ENCODE measurements around the gene NOS1AP.

Gene NOS1AP

DNA sequence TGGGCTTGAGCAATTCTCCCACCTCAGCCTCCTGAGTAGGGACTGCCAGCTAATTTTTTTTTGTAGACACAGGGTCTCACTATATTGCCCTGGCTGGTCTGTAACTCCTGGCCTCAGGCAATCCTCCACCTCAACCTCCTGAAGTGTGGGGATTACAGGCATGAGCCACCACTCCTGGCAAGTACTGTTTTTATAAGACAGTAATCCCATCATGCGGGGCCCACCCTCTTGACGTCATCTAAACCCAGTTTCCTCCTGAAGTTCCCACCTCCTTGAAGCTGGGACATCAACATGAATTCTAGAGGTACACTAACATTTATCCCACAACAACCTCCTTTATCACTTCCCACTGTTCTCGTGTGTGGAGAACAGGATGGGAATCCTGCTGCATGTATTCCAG is 202.5 kb downstream of the NOS1AP start:
- H3K27ac ChIP-seq = no peak overlapping the region
- H4K20me1 ChIP-seq = no peaks in the 10 kb centered on the region
- H3K4me2 ChIP-seq = no peak overlapping the region
- no peaks in the 10 kb centered on the region for H3K4me1 ChIP-seq
- no peak for TF ChIP-seq Cebpa-rat (IDR thresholded peaks at IDR 0.05)
- no peaks in the 10 kb centered on the region for H3K36me3 ChIP-seq
- no peak overlapping the region for H3K9ac ChIP-seq
- no peaks in the 10 kb centered on the region for H3K27me3 ChIP-seq
- H3K9me3 ChIP-seq = no peaks in the 10 kb centered on the region
- no peak overlapping the region for H3K4me3 ChIP-seq

DNA sequence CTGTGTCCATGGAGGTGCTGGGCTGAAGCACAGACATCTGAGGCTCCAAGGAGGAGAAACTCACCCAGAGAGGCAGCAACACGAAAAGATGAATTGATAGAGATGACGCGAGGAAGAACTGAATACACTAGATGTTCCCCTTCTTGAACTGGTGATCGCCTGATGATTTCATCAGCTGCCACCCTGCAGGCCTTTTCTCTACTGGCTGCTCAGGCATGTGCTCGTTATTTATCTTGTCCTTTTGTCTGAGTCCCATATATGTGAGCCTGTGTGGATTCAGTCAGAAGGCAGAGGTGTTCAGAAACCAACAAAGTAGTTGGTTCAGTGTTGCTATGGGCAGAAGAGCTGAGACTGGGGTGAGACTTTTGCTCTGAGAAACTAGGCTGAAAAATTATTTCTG is 202.9 kb downstream of the NOS1AP start:
- no peak overlapping the region for H3K27ac ChIP-seq
- no peak overlapping the region for H3K9ac ChIP-seq
- no peak overlapping the region for H3K4me2 ChIP-seq
- TF ChIP-seq Cebpa-rat (IDR thresholded peaks at IDR 0.05) = no peak
- H3K4me3 ChIP-seq = no peak overlapping the region
- H3K27me3 ChIP-seq = no peaks in the 10 kb centered on the region
- no peaks in the 10 kb centered on the region for H3K9me3 ChIP-seq
- no peaks in the 10 kb centered on the region for H4K20me1 ChIP-seq
- no peaks in the 10 kb centered on the region for H3K4me1 ChIP-seq
- H3K36me3 ChIP-seq = no peaks in the 10 kb centered on the region

DNA sequence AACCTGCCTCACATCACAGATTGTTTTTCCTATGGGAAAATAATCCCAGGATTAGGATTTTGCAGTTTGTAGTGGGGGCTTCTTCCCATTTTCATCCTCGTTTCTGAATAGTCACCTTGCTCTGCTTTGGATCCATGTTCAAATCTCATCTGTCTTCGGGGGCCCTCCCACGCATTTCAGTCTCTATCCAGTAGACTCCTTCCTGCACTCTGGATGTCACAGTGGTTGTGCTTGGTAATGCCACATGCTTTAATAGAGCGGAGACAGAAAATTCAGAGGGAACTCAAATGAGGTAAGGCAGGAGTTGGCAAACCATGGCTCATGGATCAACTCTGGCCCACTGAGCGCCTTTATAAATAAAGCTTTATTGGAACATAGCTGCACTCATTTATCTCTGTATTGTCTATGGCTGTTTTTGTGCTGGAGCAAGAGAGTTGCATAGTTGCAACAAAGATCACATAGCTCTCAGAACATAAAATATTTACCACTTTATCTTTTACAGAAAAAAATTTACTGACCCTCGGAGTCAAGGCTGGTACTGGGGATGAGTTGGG is 206.2 kb downstream of the NOS1AP start:
- H3K4me2 ChIP-seq = no peak overlapping the region
- H4K20me1 ChIP-seq = no peaks in the 10 kb centered on the region
- no peaks in the 10 kb centered on the region for H3K36me3 ChIP-seq
- no peaks in the 10 kb centered on the region for H3K4me1 ChIP-seq
- no peak overlapping the region for H3K27ac ChIP-seq
- H3K9me3 ChIP-seq = no peaks in the 10 kb centered on the region
- no peak overlapping the region for H3K9ac ChIP-seq
- TF ChIP-seq Cebpa-rat (IDR thresholded peaks at IDR 0.05) = no peak
- H3K4me3 ChIP-seq = no peak overlapping the region
- no peaks in the 10 kb centered on the region for H3K27me3 ChIP-seq

DNA sequence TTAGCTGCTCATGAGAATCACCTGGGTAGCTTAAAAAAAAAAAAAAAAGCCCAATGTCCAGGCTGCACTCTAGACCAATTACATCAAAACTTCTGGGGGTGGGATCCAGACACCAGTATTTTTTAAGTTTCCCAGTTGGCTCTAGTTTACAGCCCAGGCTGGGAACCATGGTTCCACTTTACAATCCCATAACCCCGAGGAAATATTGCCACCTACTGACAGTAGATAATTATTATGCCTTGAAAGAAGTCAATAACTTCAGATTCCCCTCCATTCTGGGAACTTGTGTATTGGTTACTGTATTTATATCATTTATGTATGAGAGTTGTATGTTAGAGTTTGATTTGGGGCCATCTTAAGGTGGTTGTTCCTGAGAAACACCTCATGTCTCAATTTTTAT is 207.0 kb downstream of the NOS1AP start:
- TF ChIP-seq Cebpa-rat (IDR thresholded peaks at IDR 0.05) = no peak
- Histone ChIP-seq H3K4me3 (no peak overlapping the region), H3K27me3 (no peaks in the 10 kb centered on the region), H3K4me2 (no peak overlapping the region), H3K4me1 (no peaks in the 10 kb centered on the region), H3K27ac (no peak overlapping the region), H3K9ac (no peak overlapping the region), H3K9me3 (no peaks in the 10 kb centered on the region), H3K36me3 (no peaks in the 10 kb centered on the region), H4K20me1 (no peaks in the 10 kb centered on the region)

DNA sequence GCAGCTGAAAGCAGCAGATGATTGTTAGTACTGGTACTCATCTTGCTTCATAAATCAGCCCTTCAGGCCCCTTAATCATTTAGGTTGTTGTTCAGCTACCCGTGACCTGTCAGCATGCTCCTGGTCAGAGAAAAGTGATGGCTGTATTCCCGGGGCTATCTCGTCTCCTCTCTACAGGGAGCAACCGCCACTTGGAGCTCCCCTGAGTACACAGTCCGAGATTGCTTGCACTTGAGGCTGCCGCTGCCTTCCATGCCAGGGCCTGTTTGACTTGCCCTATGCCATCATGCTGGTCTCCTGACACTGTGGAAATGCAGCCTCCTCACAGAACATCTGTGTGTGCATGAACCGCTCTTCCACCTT is 209.6 kb downstream of the NOS1AP start:
- no peaks in the 10 kb centered on the region for H3K4me1 ChIP-seq
- no peaks in the 10 kb centered on the region for H4K20me1 ChIP-seq
- no peak overlapping the region for H3K4me3 ChIP-seq
- no peak overlapping the region for H3K9ac ChIP-seq
- no peak for TF ChIP-seq Cebpa-rat (IDR thresholded peaks at IDR 0.05)
- no peaks in the 10 kb centered on the region for H3K27me3 ChIP-seq
- no peak overlapping the region for H3K4me2 ChIP-seq
- no peak overlapping the region for H3K27ac ChIP-seq
- H3K36me3 ChIP-seq = no peaks in the 10 kb centered on the region
- H3K9me3 ChIP-seq = no peaks in the 10 kb centered on the region

DNA sequence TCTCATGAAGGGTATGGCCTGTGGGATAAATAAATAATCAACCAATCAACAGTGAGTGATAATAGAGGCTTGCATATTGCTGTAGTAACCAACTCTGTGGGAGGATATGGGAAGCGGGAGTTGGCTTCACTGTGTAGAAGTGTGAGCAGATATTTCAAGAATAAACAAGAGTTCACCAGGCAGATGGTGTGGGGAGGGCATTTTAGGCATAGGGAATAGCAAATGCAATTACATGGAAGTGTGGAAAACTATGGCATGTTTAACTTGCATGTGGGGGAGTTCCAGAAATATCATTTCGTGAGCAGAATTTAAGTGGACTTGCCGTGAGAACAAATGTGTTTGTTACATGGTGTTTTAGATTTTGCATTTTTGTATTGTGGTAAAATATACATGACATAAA is 211.9 kb downstream of the NOS1AP start:
- Histone ChIP-seq H3K9me3 (no peaks in the 10 kb centered on the region), H3K4me2 (no peak overlapping the region), H3K4me3 (no peak overlapping the region), H3K4me1 (no peaks in the 10 kb centered on the region), H3K36me3 (no peaks in the 10 kb centered on the region), H3K27me3 (no peaks in the 10 kb centered on the region), H4K20me1 (no peaks in the 10 kb centered on the region), H3K9ac (no peak overlapping the region), H3K27ac (no peak overlapping the region)
- TF ChIP-seq Cebpa-rat (IDR thresholded peaks at IDR 0.05) = no peak

DNA sequence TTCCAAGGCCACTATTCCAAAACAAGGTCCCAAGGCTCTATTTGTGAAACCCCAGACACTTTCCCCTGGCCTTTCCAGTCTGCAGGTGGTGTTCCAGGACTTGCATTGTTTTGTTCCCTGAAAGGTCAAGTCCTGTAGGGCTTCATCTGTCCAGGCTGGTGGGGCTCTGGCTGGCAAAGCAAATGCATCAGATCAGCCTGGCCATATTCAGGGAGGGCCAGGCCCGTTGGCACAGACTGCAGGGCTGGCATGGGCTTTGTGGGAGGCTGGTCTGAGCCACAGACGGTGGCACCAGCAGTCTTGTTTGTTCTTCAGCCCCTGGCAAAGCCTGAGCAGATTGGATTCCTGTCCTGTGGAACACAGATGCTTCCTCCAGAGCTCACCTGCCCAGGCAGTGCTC is 214.2 kb downstream of the NOS1AP start:
- no peak overlapping the region for H3K4me2 ChIP-seq

DNA sequence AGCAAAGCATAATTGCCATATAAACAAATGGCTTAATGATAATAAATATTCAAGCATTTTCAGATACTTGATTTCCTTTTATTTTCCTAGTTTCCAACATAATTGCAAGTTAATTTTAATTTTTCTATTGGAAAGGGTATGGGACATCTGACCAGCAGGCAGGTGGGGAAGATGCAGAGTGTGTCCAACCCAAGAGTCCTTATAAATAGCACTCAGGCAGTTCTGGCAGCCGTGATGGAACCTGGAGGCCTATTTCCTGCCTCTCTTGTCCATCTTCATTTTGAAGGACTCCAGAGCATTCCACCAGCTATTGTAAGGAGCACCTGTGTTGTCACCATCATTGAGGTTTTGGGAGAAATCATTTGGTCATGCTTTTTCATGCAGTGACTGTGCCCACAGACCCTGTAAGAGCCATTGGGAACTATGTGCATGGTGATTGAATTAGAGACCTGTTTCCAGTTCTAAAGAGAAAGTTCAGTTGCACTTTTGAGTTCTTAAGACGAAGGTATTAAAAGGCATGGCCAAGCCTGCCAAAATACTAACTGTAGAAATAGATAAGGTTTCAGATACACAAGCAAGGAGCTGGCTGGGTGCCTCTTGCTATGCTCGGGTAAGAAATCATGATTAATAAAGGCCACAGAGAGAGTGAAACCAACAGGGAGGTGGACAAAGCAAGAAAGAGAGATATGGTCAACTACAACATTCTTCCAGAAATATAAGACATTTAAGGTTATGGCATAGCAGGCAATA is 214.9 kb downstream of the NOS1AP start:
- TF ChIP-seq Cebpa-rat (IDR thresholded peaks at IDR 0.05) = no peak
- no peak overlapping the region for H3K4me2 ChIP-seq
- H3K4me1 ChIP-seq = no peaks in the 10 kb centered on the region
- H3K9ac ChIP-seq = no peak overlapping the region
- H3K4me3 ChIP-seq = no peak overlapping the region
- no peak overlapping the region for H3K27ac ChIP-seq
- H3K36me3 ChIP-seq = no peaks in the 10 kb centered on the region
- H4K20me1 ChIP-seq = no peaks in the 10 kb centered on the region
- H3K27me3 ChIP-seq = no peaks in the 10 kb centered on the region
- no peaks in the 10 kb centered on the region for H3K9me3 ChIP-seq

More for the DNA sequence above, 214.2 kb downstream of the NOS1AP start:
- no peak overlapping the region for H3K27ac ChIP-seq
- H3K4me3 ChIP-seq = no peak overlapping the region
- H3K9me3 ChIP-seq = no peaks in the 10 kb centered on the region
- no peaks in the 10 kb centered on the region for H3K27me3 ChIP-seq
- no peaks in the 10 kb centered on the region for H3K36me3 ChIP-seq
- H4K20me1 ChIP-seq = no peaks in the 10 kb centered on the region
- no peaks in the 10 kb centered on the region for H3K4me1 ChIP-seq
- H3K9ac ChIP-seq = no peak overlapping the region
- TF ChIP-seq Cebpa-rat (IDR thresholded peaks at IDR 0.05) = no peak

DNA sequence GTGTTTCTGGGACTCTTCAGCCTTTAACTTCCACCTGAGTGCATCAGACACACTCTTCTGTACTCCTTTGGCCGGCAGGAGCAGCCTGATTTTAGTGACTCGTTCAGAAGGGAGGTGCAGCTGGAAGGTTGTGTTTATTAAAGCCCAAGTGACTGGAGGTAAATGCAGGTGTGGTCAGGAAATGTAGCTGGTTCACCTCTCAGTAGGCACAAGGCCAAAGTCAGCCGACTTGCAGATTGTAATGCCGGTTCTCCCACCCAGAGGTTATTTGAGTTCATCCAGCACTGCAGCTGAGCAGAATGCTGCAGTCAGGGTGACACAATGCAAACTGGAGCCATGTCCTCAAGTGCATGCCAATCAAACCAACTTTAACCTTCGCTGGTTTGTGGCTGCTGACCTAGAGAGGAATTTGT is 215.7 kb downstream of the NOS1AP start:
- no peak overlapping the region for H3K4me2 ChIP-seq
- no peaks in the 10 kb centered on the region for H4K20me1 ChIP-seq
- no peak overlapping the region for H3K9ac ChIP-seq
- no peaks in the 10 kb centered on the region for H3K27me3 ChIP-seq
- no peak overlapping the region for H3K27ac ChIP-seq
- H3K36me3 ChIP-seq = no peaks in the 10 kb centered on the region
- H3K9me3 ChIP-seq = no peaks in the 10 kb centered on the region
- H3K4me1 ChIP-seq = no peaks in the 10 kb centered on the region
- TF ChIP-seq Cebpa-rat (IDR thresholded peaks at IDR 0.05) = no peak
- H3K4me3 ChIP-seq = no peak overlapping the region

DNA sequence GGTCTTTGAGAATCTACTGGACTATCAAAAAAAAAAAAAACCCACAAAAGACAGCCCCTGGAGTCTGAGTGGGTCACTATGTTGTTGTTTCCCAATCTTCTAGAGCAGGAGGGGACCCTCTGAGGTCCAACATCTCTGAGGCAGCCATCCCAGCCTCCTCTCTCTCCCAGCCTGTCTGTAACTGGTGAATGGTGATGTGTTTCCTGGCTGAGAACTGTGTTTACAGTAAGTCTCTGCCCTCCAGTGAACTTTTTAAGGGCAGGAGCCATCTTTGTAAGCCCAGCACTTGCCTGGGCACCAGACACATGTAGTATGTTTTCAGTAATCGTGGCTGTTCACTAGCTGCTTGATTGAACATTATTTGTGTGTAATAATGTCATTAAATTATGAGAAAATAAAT is 221.5 kb downstream of the NOS1AP start:
- Histone ChIP-seq H3K9ac (no peak overlapping the region), H3K27ac (no peak overlapping the region), H3K4me1 (0 out of 2 replicates have a peak, but pooled peaks cover 3% of the 10 kb centered on the region), H3K27me3 (no peaks in the 10 kb centered on the region), H3K4me2 (no peak overlapping the region), H4K20me1 (no peaks in the 10 kb centered on the region), H3K36me3 (no peaks in the 10 kb centered on the region), H3K4me3 (no peak overlapping the region), H3K9me3 (no peaks in the 10 kb centered on the region)
- no peak for TF ChIP-seq Cebpa-rat (IDR thresholded peaks at IDR 0.05)
